Measurements from ENCODE around the gene YBX1.

DNA sequence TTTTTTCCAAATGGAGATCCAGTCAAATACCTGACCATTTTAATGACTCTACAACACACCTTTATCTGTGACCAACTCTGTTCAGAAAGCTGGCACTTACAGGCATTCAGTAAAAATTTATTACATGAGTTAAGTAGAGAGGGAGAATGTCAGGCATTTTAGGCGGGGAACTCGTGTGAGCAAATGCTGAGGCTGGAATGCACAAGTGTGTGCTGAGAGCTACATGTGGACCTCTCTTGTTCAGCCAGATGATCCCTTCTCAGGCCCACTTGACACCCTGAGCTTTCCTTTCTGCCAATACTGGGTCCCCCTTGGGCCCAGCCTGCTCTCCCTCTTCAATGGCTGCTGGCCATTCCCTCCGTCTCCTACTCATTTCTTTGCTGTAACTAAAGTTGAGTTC is 12.3 kb upstream of the YBX1 start:
- no peak for TF ChIP-seq POLR2A (IDR thresholded peaks at IDR 0.05)
- TF ChIP-seq, protein P1, sequence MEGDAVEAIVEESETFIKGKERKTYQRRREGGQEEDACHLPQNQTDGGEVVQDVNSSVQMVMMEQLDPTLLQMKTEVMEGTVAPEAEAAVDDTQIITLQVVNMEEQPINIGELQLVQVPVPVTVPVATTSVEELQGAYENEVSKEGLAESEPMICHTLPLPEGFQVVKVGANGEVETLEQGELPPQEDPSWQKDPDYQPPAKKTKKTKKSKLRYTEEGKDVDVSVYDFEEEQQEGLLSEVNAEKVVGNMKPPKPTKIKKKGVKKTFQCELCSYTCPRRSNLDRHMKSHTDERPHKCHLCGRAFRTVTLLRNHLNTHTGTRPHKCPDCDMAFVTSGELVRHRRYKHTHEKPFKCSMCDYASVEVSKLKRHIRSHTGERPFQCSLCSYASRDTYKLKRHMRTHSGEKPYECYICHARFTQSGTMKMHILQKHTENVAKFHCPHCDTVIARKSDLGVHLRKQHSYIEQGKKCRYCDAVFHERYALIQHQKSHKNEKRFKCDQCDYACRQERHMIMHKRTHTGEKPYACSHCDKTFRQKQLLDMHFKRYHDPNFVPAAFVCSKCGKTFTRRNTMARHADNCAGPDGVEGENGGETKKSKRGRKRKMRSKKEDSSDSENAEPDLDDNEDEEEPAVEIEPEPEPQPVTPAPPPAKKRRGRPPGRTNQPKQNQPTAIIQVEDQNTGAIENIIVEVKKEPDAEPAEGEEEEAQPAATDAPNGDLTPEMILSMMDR (IDR thresholded peaks at IDR 0.05) = no peak

Measured in Peyer's patch (tissue), 4 donors.